ENCODE measurements around the gene LGI2. TPM values are rescaled to one million over a fixed set of nuclear protein-coding genes. Genes with fewer than 3 reads are reported as not detected.
"Not testable (repeated sequence)": the region's sequence is repeated elsewhere in the genome, so short reads cannot be mapped to it uniquely, and the experiment has no call there.

The LGI2 gene
- total and polyA plus RNA-seq, 2 experiments from 2014 or later: 0.63 to 8.0 TPM

GRCh38 chr4:25052037-25052436 lies 21.3 kb upstream of the LGI2 start:
- not testable (repeated sequence) for H3F3A ChIP-seq (replicated peaks; ENCODE audit: low read depth); H2AFZ ChIP-seq; H3K9me2 ChIP-seq (ENCODE audit: insufficient read depth); H3K4me1 Mint-ChIP-seq; ATAC-seq; H3K4me3 Mint-ChIP-seq; H3K27me3 ChIP-seq (ENCODE audit: insufficient read depth); H3K79me2 ChIP-seq (replicated peaks; ENCODE audit: insufficient read depth); H3K27ac Mint-ChIP-seq; H3K4me2 ChIP-seq; H3K27me3 Mint-ChIP-seq (ENCODE audit: insufficient read depth, low read depth, poor library complexity); H3K27ac ChIP-seq (ENCODE audit: low read depth); H3K4me1 ChIP-seq (ENCODE audit: insufficient read depth); H4K20me1 ChIP-seq (replicated peaks; ENCODE audit: insufficient read depth); H3K4me3 ChIP-seq; DNase-seq (ENCODE audit: low spot score); H3K36me3 ChIP-seq (ENCODE audit: insufficient read depth)
- H3K9me3 Mint-ChIP-seq: peaks cover 24% of the 10 kb centered on the region
- peaks cover 18% of the 10 kb centered on the region for H3K36me3 Mint-ChIP-seq (ENCODE audit: low read depth)

- no peak for TF ChIP-seq ETS1 (IDR thresholded peaks at IDR 0.05)
- no peak for TF ChIP-seq ZNF114 (CRISPR knock-in tag; IDR thresholded peaks at IDR 0.05)
- TF ChIP-seq CTCF (conservative IDR thresholded peaks at IDR 0.05; ENCODE audit: low read depth in 2 of 2): no peak
- no peak for TF ChIP-seq EZH2phosphoT487 (IDR thresholded peaks at IDR 0.05; ENCODE audit: unreplicated experiment)
- H3K4me2 ChIP-seq: no peak overlapping the region
Measured at GRCh38 chr4:25051534-25051933, 20.8 kb upstream of the LGI2 start.

GRCh38 chr4:25050370-25051078 lies 19.8 kb upstream of the LGI2 start:
- no peak for ATAC-seq
- DNase-seq (ENCODE audit: low spot score): no peak
- H3K9me3 Mint-ChIP-seq: peaks cover 24% of the 10 kb centered on the region
- Histone ChIP-seq H3K27ac (ENCODE audit: low read depth) (no peak overlapping the region), H3K36me3 (ENCODE audit: insufficient read depth) (no peaks in the 10 kb centered on the region), H3K4me2 (no peak overlapping the region), H2AFZ (no peak overlapping the region), H3K9me2 (ENCODE audit: insufficient read depth) (no peaks in the 10 kb centered on the region), H3K27me3 (ENCODE audit: insufficient read depth) (no peaks in the 10 kb centered on the region), H3K79me2 (replicated peaks; ENCODE audit: insufficient read depth) (no peaks in the 10 kb centered on the region), H4K20me1 (replicated peaks; ENCODE audit: insufficient read depth) (no peaks in the 10 kb centered on the region), H3K4me3 (no peak overlapping the region), H3K4me1 (ENCODE audit: insufficient read depth) (no peaks in the 10 kb centered on the region), H3F3A (replicated peaks; ENCODE audit: low read depth) (no peaks in the 10 kb centered on the region)
- H3K27me3 Mint-ChIP-seq (ENCODE audit: insufficient read depth, low read depth, poor library complexity): peaks cover 3% of the 10 kb centered on the region
- no peak for TF ChIP-seq ETS1 (IDR thresholded peaks at IDR 0.05)
- no peak for TF ChIP-seq EZH2 (IDR thresholded peaks at IDR 0.05; ENCODE audit: low read depth, unreplicated experiment)
- no peak for TF ChIP-seq JUNB (IDR thresholded peaks at IDR 0.05; ENCODE audit: unreplicated experiment)
- no peak for TF ChIP-seq REST (IDR thresholded peaks at IDR 0.05; ENCODE audit: unreplicated experiment)
- H3K27ac Mint-ChIP-seq: no peak overlapping the region
- peaks cover 18% of the 10 kb centered on the region for H3K36me3 Mint-ChIP-seq (ENCODE audit: low read depth)
- H3K4me1 Mint-ChIP-seq: no peaks in the 10 kb centered on the region; the same call in 2 of the 3 replicates
- no peak overlapping the region for H3K4me3 Mint-ChIP-seq

More at GRCh38 chr4:25051534-25051933, 20.8 kb upstream of the LGI2 start:
- Histone ChIP-seq H3K4me1 (ENCODE audit: insufficient read depth) (no peaks in the 10 kb centered on the region), H3K36me3 (ENCODE audit: insufficient read depth) (no peaks in the 10 kb centered on the region), H3K79me2 (replicated peaks; ENCODE audit: insufficient read depth) (no peaks in the 10 kb centered on the region), H3K27ac (ENCODE audit: low read depth) (no peak overlapping the region), H2AFZ (no peak overlapping the region), H3K9me2 (ENCODE audit: insufficient read depth) (no peaks in the 10 kb centered on the region), H3F3A (replicated peaks; ENCODE audit: low read depth) (no peaks in the 10 kb centered on the region), H4K20me1 (replicated peaks; ENCODE audit: insufficient read depth) (no peaks in the 10 kb centered on the region), H3K4me3 (no peak overlapping the region), H3K27me3 (ENCODE audit: insufficient read depth) (no peaks in the 10 kb centered on the region)
- Mint-ChIP-seq H3K9me3 (peaks cover 24% of the 10 kb centered on the region), H3K36me3 (ENCODE audit: low read depth) (peaks cover 18% of the 10 kb centered on the region), H3K4me3 (no peak overlapping the region), H3K27ac (no peak overlapping the region), H3K4me1 (no peaks in the 10 kb centered on the region; the same call in 2 of the 3 replicates), H3K27me3 (ENCODE audit: insufficient read depth, low read depth, poor library complexity) (no peaks in the 10 kb centered on the region)
- ATAC-seq (no peak), DNase-seq (ENCODE audit: low spot score) (no peak)
